ENCODE results near the gene EGFR.

- TF ChIP-seq, protein P1, sequence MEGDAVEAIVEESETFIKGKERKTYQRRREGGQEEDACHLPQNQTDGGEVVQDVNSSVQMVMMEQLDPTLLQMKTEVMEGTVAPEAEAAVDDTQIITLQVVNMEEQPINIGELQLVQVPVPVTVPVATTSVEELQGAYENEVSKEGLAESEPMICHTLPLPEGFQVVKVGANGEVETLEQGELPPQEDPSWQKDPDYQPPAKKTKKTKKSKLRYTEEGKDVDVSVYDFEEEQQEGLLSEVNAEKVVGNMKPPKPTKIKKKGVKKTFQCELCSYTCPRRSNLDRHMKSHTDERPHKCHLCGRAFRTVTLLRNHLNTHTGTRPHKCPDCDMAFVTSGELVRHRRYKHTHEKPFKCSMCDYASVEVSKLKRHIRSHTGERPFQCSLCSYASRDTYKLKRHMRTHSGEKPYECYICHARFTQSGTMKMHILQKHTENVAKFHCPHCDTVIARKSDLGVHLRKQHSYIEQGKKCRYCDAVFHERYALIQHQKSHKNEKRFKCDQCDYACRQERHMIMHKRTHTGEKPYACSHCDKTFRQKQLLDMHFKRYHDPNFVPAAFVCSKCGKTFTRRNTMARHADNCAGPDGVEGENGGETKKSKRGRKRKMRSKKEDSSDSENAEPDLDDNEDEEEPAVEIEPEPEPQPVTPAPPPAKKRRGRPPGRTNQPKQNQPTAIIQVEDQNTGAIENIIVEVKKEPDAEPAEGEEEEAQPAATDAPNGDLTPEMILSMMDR (conservative IDR thresholded peaks at IDR 0.05): no peak
- TF ChIP-seq ZFX (IDR thresholded peaks at IDR 0.05): no peak
Observed at GRCh38 chr7:55189146-55189766, 170.4 kb downstream of the EGFR start.

All from C4-2B (cell line).